Liver (tissue), 3 donors: ENCODE results near the gene CNDP2.

Source experiments
- EGR1 ChIP-seq, 2 donors: IDR thresholded peaks; 2 replicates each; pipeline ENCODE4 v1.6.1; 2016 to 2018; ENCODE audit warnings: antibody characterized with exemption in 2 of 2, low read depth in 2 of 2
- FOXA1 ChIP-seq: IDR thresholded peaks from 2 replicates; pipeline ENCODE4 v1.6.1; 2016; ENCODE audit warnings: antibody characterized with exemption
- GABPA ChIP-seq, 2 donors: IDR thresholded peaks in 1 of 2; conservative IDR thresholded peaks in 1 of 2; 2 replicates each; pipeline ENCODE4 v1.6.1; 2016; ENCODE audit warnings: antibody characterized with exemption in 2 of 2, mild to moderate bottlenecking in 1 of 2, moderate library complexity in 1 of 2
- JUND ChIP-seq, 2 donors: IDR thresholded peaks; 2 replicates each; pipeline ENCODE4 v1.6.1; 2016; ENCODE audit warnings: antibody characterized with exemption in 2 of 2
- NR2F2 ChIP-seq: IDR thresholded peaks from 2 replicates; pipeline ENCODE4 v1.6.1; 2016; ENCODE audit warnings: antibody characterized with exemption
- RAD21 ChIP-seq, 2 donors: IDR thresholded peaks; 2 replicates each; pipeline ENCODE4 v1.6.1; 2016; ENCODE audit warnings: antibody characterized with exemption in 2 of 2, mild to moderate bottlenecking in 2 of 2
- REST ChIP-seq: IDR thresholded peaks from 2 replicates; pipeline ENCODE4 v1.6.1; 2016; ENCODE audit warnings: antibody characterized with exemption, mild to moderate bottlenecking
- RXRA ChIP-seq, 2 donors: IDR thresholded peaks; 2 replicates each; pipeline ENCODE4 v1.6.1; 2017 to 2018; ENCODE audit warnings: antibody characterized with exemption in 2 of 2, mild to moderate bottlenecking in 1 of 2
- SP1 ChIP-seq: IDR thresholded peaks from 2 replicates; pipeline ENCODE4 v1.6.1; 2018; ENCODE audit warnings: antibody characterized with exemption, mild to moderate bottlenecking
- TAF1 ChIP-seq: conservative IDR thresholded peaks from 2 replicates; pipeline ENCODE4 v1.6.1; 2016; ENCODE audit warnings: antibody characterized with exemption, mild to moderate bottlenecking
- TF ChIP-seq, protein P1 (sequence below): fragments of 150-350 bp; IDR thresholded peaks from 2 replicates; pipeline ENCODE4 v1.5.1; 2017; ENCODE audit warnings: improper control_type of control experiment, low read depth, low read length; ENCODE audit not compliant: missing input control
- TF ChIP-seq, protein P2 (sequence below): IDR thresholded peaks from 2 replicates; pipeline ENCODE4 v1.6.1; 2016; ENCODE audit warnings: antibody characterized with exemption
- TF ChIP-seq, protein P3 (sequence below): IDR thresholded peaks from 2 replicates; pipeline ENCODE4 v1.6.1; 2016; ENCODE audit warnings: antibody characterized with exemption
- TF ChIP-seq, protein P4 (sequence below): IDR thresholded peaks from 2 replicates; pipeline ENCODE4 v1.6.1; 2016; ENCODE audit warnings: antibody characterized with exemption
- donor health status: healthy.
- donor health status: healthy.

GRCh38 chr18:74518456-74519295, 22.5 kb downstream of the CNDP2 start:
- TF ChIP-seq, protein P1, sequence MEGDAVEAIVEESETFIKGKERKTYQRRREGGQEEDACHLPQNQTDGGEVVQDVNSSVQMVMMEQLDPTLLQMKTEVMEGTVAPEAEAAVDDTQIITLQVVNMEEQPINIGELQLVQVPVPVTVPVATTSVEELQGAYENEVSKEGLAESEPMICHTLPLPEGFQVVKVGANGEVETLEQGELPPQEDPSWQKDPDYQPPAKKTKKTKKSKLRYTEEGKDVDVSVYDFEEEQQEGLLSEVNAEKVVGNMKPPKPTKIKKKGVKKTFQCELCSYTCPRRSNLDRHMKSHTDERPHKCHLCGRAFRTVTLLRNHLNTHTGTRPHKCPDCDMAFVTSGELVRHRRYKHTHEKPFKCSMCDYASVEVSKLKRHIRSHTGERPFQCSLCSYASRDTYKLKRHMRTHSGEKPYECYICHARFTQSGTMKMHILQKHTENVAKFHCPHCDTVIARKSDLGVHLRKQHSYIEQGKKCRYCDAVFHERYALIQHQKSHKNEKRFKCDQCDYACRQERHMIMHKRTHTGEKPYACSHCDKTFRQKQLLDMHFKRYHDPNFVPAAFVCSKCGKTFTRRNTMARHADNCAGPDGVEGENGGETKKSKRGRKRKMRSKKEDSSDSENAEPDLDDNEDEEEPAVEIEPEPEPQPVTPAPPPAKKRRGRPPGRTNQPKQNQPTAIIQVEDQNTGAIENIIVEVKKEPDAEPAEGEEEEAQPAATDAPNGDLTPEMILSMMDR, result no peak
- TF ChIP-seq EGR1 (IDR thresholded peaks at IDR 0.05; ENCODE audit: low read depth in 2 of 2), result no peak
- TF ChIP-seq GABPA (IDR thresholded peaks at IDR 0.05 in 1 of 2, conservative IDR thresholded peaks at IDR 0.05 in 1 of 2), result no peak
- no peak for TF ChIP-seq REST
- no peak for TF ChIP-seq RAD21 (IDR thresholded peaks at IDR 0.05)
- no peak for TF ChIP-seq RXRA (IDR thresholded peaks at IDR 0.05)
- TF ChIP-seq, protein P2, sequence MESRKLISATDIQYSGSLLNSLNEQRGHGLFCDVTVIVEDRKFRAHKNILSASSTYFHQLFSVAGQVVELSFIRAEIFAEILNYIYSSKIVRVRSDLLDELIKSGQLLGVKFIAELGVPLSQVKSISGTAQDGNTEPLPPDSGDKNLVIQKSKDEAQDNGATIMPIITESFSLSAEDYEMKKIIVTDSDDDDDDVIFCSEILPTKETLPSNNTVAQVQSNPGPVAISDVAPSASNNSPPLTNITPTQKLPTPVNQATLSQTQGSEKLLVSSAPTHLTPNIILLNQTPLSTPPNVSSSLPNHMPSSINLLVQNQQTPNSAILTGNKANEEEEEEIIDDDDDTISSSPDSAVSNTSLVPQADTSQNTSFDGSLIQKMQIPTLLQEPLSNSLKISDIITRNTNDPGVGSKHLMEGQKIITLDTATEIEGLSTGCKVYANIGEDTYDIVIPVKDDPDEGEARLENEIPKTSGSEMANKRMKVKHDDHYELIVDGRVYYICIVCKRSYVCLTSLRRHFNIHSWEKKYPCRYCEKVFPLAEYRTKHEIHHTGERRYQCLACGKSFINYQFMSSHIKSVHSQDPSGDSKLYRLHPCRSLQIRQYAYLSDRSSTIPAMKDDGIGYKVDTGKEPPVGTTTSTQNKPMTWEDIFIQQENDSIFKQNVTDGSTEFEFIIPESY, result no peak
- no peak for TF ChIP-seq TAF1
- TF ChIP-seq, protein P3, sequence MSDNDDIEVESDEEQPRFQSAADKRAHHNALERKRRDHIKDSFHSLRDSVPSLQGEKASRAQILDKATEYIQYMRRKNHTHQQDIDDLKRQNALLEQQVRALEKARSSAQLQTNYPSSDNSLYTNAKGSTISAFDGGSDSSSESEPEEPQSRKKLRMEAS, result no peak
- TF ChIP-seq SP1, result no peak
- no peak for TF ChIP-seq JUND (IDR thresholded peaks at IDR 0.05)
- TF ChIP-seq FOXA1, result no peak
- TF ChIP-seq NR2F2, result no peak
- TF ChIP-seq, protein P4, sequence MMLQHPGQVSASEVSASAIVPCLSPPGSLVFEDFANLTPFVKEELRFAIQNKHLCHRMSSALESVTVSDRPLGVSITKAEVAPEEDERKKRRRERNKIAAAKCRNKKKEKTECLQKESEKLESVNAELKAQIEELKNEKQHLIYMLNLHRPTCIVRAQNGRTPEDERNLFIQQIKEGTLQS, result no peak
